ENCODE measurements around the gene OLA1. TPM values are rescaled to one million over a fixed set of nuclear protein-coding genes. Genes with fewer than 3 reads are reported as not detected.
A peak's percentile ranks its signal among the peaks of the same experiment; 100 is the strongest.

OLA1 gene
- total RNA-seq, 1 donor from 2014 or later = 323 TPM

- TF ChIP-seq EZH2phosphoT487 (IDR thresholded peaks at IDR 0.05) = no peak
- no peak for TF ChIP-seq EZH2 (IDR thresholded peaks at IDR 0.05)
- TF ChIP-seq CTCF (IDR thresholded peaks at IDR 0.05) = no peak
- DNase-seq (ENCODE audit: low spot score) = no peak
- H4K20me1 ChIP-seq (ENCODE audit: low read depth) = no peaks in the 10 kb centered on the region
- H3K4me1 Mint-ChIP-seq = peaks cover 24% of the 10 kb centered on the region
- no peak overlapping the region for H3K4me3 ChIP-seq
- no peaks in the 10 kb centered on the region for H3K9me3 ChIP-seq (ENCODE audit: low read depth)
- no peak overlapping the region for H3K4me3 Mint-ChIP-seq
- peaks cover 9% of the 10 kb centered on the region for H3K4me1 ChIP-seq
- H3F3A ChIP-seq (ENCODE audit: low read depth) = peaks cover 21% of the 10 kb centered on the region
- H3K27me3 Mint-ChIP-seq (ENCODE audit: insufficient read depth, low read depth) = no peaks in the 10 kb centered on the region
- H3K9ac ChIP-seq = no peak overlapping the region
- no peak overlapping the region for H2AFZ ChIP-seq (replicated peaks)
- H3K27me3 ChIP-seq = no peaks in the 10 kb centered on the region
- no peak overlapping the region for H3K27ac ChIP-seq
- H3K36me3 ChIP-seq = peaks cover 3% of the 10 kb centered on the region
- no peaks in the 10 kb centered on the region for H3K9me3 Mint-ChIP-seq
- H3K4me2 ChIP-seq = peak overlapping the region; percentile 17
- H3K27ac Mint-ChIP-seq = no peak overlapping the region
- no peaks in the 10 kb centered on the region for H3K79me2 ChIP-seq (ENCODE audit: low read depth)
- peaks cover 8% of the 10 kb centered on the region for H3K36me3 Mint-ChIP-seq
These were observed 176.3 kb downstream of the OLA1 start for GRCh38 chr2:174072069-174072468.

- Mint-ChIP-seq H3K27ac (no peak overlapping the region), H3K9me3 (no peaks in the 10 kb centered on the region), H3K36me3 (peaks cover 8% of the 10 kb centered on the region), H3K4me3 (no peak overlapping the region), H3K27me3 (ENCODE audit: insufficient read depth, low read depth) (no peaks in the 10 kb centered on the region), H3K4me1 (peaks cover 20% of the 10 kb centered on the region)
- no peak overlapping the region for H2AFZ ChIP-seq (replicated peaks)
- no peaks in the 10 kb centered on the region for H4K20me1 ChIP-seq (ENCODE audit: low read depth)
- no peak for DNase-seq (ENCODE audit: low spot score)
- H3K4me1 ChIP-seq = peaks cover 9% of the 10 kb centered on the region
- no peaks in the 10 kb centered on the region for H3K79me2 ChIP-seq (ENCODE audit: low read depth)
- H3K27ac ChIP-seq = no peak overlapping the region
- H3F3A ChIP-seq (ENCODE audit: low read depth) = peaks cover 16% of the 10 kb centered on the region
- no peak for TF ChIP-seq CTCF (IDR thresholded peaks at IDR 0.05)
- no peak for TF ChIP-seq EZH2 (IDR thresholded peaks at IDR 0.05)
- no peak for TF ChIP-seq EZH2phosphoT487 (IDR thresholded peaks at IDR 0.05)
- no peaks in the 10 kb centered on the region for H3K9me3 ChIP-seq (ENCODE audit: low read depth)
- peaks cover 3% of the 10 kb centered on the region for H3K36me3 ChIP-seq
- no peaks in the 10 kb centered on the region for H3K27me3 ChIP-seq
- H3K9ac ChIP-seq = no peak overlapping the region
- no peak overlapping the region for H3K4me2 ChIP-seq
- H3K4me3 ChIP-seq = no peak overlapping the region
These were observed 177.0 kb downstream of the OLA1 start for GRCh38 chr2:174071321-174071720.

GRCh38 chr2:174070281-174070680 lies 178.1 kb downstream of the OLA1 start:
- H3K4me1 ChIP-seq = peaks cover 9% of the 10 kb centered on the region
- peaks cover 9% of the 10 kb centered on the region for H3F3A ChIP-seq (ENCODE audit: low read depth)
- H2AFZ ChIP-seq (replicated peaks) = no peak overlapping the region
- TF ChIP-seq EZH2 (IDR thresholded peaks at IDR 0.05) = no peak
- no peak for TF ChIP-seq EZH2phosphoT487 (IDR thresholded peaks at IDR 0.05)
- TF ChIP-seq CTCF (IDR thresholded peaks at IDR 0.05) = no peak
- H3K4me2 ChIP-seq = no peak overlapping the region
- DNase-seq (ENCODE audit: low spot score) = no peak
- no peaks in the 10 kb centered on the region for H3K9me3 ChIP-seq (ENCODE audit: low read depth)
- peaks cover 8% of the 10 kb centered on the region for H3K36me3 Mint-ChIP-seq
- H3K4me1 Mint-ChIP-seq = peaks cover 10% of the 10 kb centered on the region
- no peak overlapping the region for H3K4me3 ChIP-seq
- H3K9me3 Mint-ChIP-seq = no peaks in the 10 kb centered on the region
- H4K20me1 ChIP-seq (ENCODE audit: low read depth) = no peaks in the 10 kb centered on the region
- peaks cover 1% of the 10 kb centered on the region for H3K36me3 ChIP-seq
- peaks cover 5% of the 10 kb centered on the region for H3K27me3 ChIP-seq
- H3K27ac Mint-ChIP-seq = no peak overlapping the region
- H3K9ac ChIP-seq = no peak overlapping the region
- H3K79me2 ChIP-seq (ENCODE audit: low read depth) = no peaks in the 10 kb centered on the region
- no peak overlapping the region for H3K4me3 Mint-ChIP-seq
- peaks cover 3% of the 10 kb centered on the region for H3K27me3 Mint-ChIP-seq (ENCODE audit: insufficient read depth, low read depth)
- H3K27ac ChIP-seq = no peak overlapping the region

Data from neural progenitor cell (in vitro differentiated cells).